GM12878 (cell line): Measurements from ENCODE around the gene PCP4L1. TPM values are rescaled to one million over a fixed set of nuclear protein-coding genes. Genes with fewer than 3 reads are reported as not detected.

Experiments used
- ATAC-seq: fragments of 200-7000 bp; cut with Tn5 transposase; 3 replicates; pipeline ENCODE4 v1.9.1; 2020; ENCODE audit warnings: mild to moderate bottlenecking, moderate library complexity
- BruUV-seq: library from RNA; stranded (reverse); fragments of 400-500 nt; replicated peaks from 2 replicates; lab custom pipeline; 2021; lab: Mats Ljungman, UMichigan
- CTCF ChIA-PET: fragments of 300-600 bp; sonication (Branson Sonifier 250); formaldehyde crosslinking; extraction: SDS; loops from one replicate; lab custom pipeline; 2021; ENCODE audit warnings: inconsistent platforms; lab: Yijun Ruan, JAX
- POLR2A ChIA-PET: fragments of 350-600 bp; formaldehyde crosslinking; extraction: SDS; loops from one replicate; lab custom pipeline; 2021; ENCODE audit warnings: inconsistent platforms; lab: Charles Lee
- RAD21 ChIA-PET: fragments of 300-600 bp; sonication (Branson Sonifier 250); formaldehyde crosslinking; loops from one replicate; lab custom pipeline; 2023; ENCODE audit warnings: antibody characterized with exemption; ENCODE audit not compliant: unreplicated experiment; lab: Charles Lee
- SMC1A ChIA-PET: fragments of 300-600 bp; sonication (Branson Sonifier 250); formaldehyde crosslinking; loops from one replicate; lab custom pipeline; 2023; ENCODE audit not compliant: unreplicated experiment, uncharacterized antibody; lab: Charles Lee
- DNase-seq: peaks from one replicate; pipeline ENCODE4 v3.0.0-alpha.2; 2011; ENCODE audit warnings: low read depth, low spot score
- FAIRE-seq: peaks from 3 replicates; lab custom pipeline; 2011; peaks lifted over from hg19 to GRCh38; lab: Jason Lieb, UNC
- H2AFZ ChIP-seq: 2 replicates; pipeline ENCODE4 v1.6.0; 2011; ENCODE audit warnings: low read depth, low read length, control low read depth; ENCODE audit not compliant: control insufficient read depth
- H3K27ac ChIP-seq: 2 replicates; pipeline ENCODE4 v1.5.1; 2011; ENCODE audit warnings: control low read depth; ENCODE audit not compliant: control insufficient read depth, insufficient read depth
- H3K27me3 ChIP-seq, 2 experiments: replicated peaks in 1 of 2; 2 replicates each; pipeline versions ENCODE4 v1.6.0 to v1.6.1; 2011; ENCODE audit warnings: low read length in 1 of 2; ENCODE audit not compliant: control insufficient read depth in 2 of 2, insufficient read depth in 2 of 2
- H3K36me3 ChIP-seq, 2 experiments: 2 replicates each; pipeline ENCODE4 v1.5.1; 2011; ENCODE audit warnings: low read length in 1 of 2; ENCODE audit not compliant: control insufficient read depth in 2 of 2, insufficient read depth in 2 of 2
- H3K4me1 ChIP-seq: 2 replicates; pipeline ENCODE4 v1.6.1; 2011; ENCODE audit warnings: mild to moderate bottlenecking, low read length, moderate library complexity, mixed read lengths; ENCODE audit not compliant: control insufficient read depth, insufficient read depth
- H3K4me2 ChIP-seq: 2 replicates; pipeline ENCODE4 v1.6.0; 2011; ENCODE audit warnings: control low read depth; ENCODE audit not compliant: control insufficient read depth, insufficient read depth
- H3K4me3 ChIP-seq: fragments of 200-600 bp; sonication (generic); 2 replicates; pipeline ENCODE4 v1.5.1; 2016
- H3K79me2 ChIP-seq: 2 replicates; pipeline ENCODE4 v1.6.0; 2011; ENCODE audit warnings: low read length; ENCODE audit not compliant: control insufficient read depth, insufficient read depth
- H3K9ac ChIP-seq: 2 replicates; pipeline ENCODE4 v1.8.0; 2011; ENCODE audit warnings: low read length, control low read depth, mixed read lengths; ENCODE audit not compliant: control insufficient read depth, insufficient read depth
- H3K9me3 ChIP-seq: replicated peaks from 3 replicates; pipeline ENCODE4 v1.5.1; 2011; ENCODE audit warnings: mild to moderate bottlenecking, low read length; ENCODE audit not compliant: control insufficient read depth, insufficient read depth
- H4K20me1 ChIP-seq: 2 replicates; pipeline ENCODE4 v1.6.0; 2011; ENCODE audit not compliant: control insufficient read depth, insufficient read depth
- BHLHE40 ChIP-seq, 2 experiments: fragments of 450-650 bp in 1 of 2; IDR thresholded peaks; 2 replicates each; pipeline ENCODE4 v1.6.1; 2011 to 2017; ENCODE audit warnings: low read depth in 2 of 2, borderline replicate concordance in 1 of 2, improper control_type of control experiment in 1 of 2, low read length in 1 of 2, mild to moderate bottlenecking in 1 of 2
- CTCF ChIP-seq, 3 experiments: IDR thresholded peaks in 2 of 3; conservative IDR thresholded peaks in 1 of 3; 2 replicates each; pipeline ENCODE4 v1.5.1; 2011; ENCODE audit warnings: low read depth in 3 of 3, low read length in 3 of 3, mild to moderate bottlenecking in 3 of 3, control low read depth in 2 of 3, moderate library complexity in 2 of 3, inconsistent platforms in 1 of 3, mixed read lengths in 1 of 3; ENCODE audit not compliant: control insufficient read depth in 2 of 3, insufficient read depth in 1 of 3; ENCODE audit errors: extremely low read depth in 1 of 3
- EGR1 ChIP-seq, 2 experiments: IDR thresholded peaks; 1 replicate in 1 of 2; 2 replicates in 1 of 2; pipeline ENCODE4 v1.6.1; 2011 to 2012; ENCODE audit warnings: low read depth in 2 of 2, low read length in 2 of 2, borderline replicate concordance in 1 of 2, mild to moderate bottlenecking in 1 of 2, moderate library complexity in 1 of 2
- MYB ChIP-seq: fragments of 150-350 bp; IDR thresholded peaks from 2 replicates; pipeline ENCODE4 v1.6.1; 2014; ENCODE audit warnings: mild to moderate bottlenecking, low read depth, low read length, borderline replicate concordance
- NR2C2 ChIP-seq: IDR thresholded peaks from 2 replicates; pipeline ENCODE4 v1.6.1; 2011; ENCODE audit warnings: borderline replicate concordance, low read depth; ENCODE audit not compliant: control insufficient read depth, insufficient read length
- RCOR1 ChIP-seq: conservative IDR thresholded peaks from 2 replicates; pipeline ENCODE4 v1.6.1; 2012; ENCODE audit warnings: low read depth, low read length, improper control_type of control experiment
- ZNF274 ChIP-seq: IDR thresholded peaks from one replicate; pipeline ENCODE4 v1.8.0; 2011; ENCODE audit not compliant: insufficient read length, insufficient read depth
- ZSCAN29 ChIP-seq: fragments of 450-650 bp; IDR thresholded peaks from 2 replicates; pipeline ENCODE4 v1.6.1; 2017; ENCODE audit warnings: mild to moderate bottlenecking, moderate library complexity
- WGBS: methylation state at CpG from one replicate; pipeline ENCODE4 v1.1.6; 2016; ENCODE audit warnings: low lambda C conversion rate; ENCODE audit not compliant: insufficient replicate concordance, insufficient coverage; ENCODE audit errors: missing lambda C conversion rate; 5-methylcytosine and 5-hydroxymethylcytosine counted together
- in situ Hi-C: fragments of 300-500 bp; cut with MboI; formaldehyde crosslinking; loops from 9 replicates; pipeline ENCODE4 v1.14.3; 2018; ENCODE audit warnings: mixed read lengths
- intact Hi-C: fragments of 100-400 bp; cut with micrococcal nuclease; formaldehyde crosslinking; loops from one replicate; pipeline ENCODE4 v1.14.2; 2022; ENCODE audit not compliant: unreplicated experiment
- polyA plus RNA-seq, 11 experiments: library from polyadenylated mRNA; depleted of rRNA in 4 of 11; unstranded in 6 of 11; stranded (reverse) in 5 of 11; fragments of >200 nt; fragmentation: Nextera tagmentation in 4 of 11; fragmentation: Illumina TruSeq in 1 of 11; extraction: Ambion mirVana in 4 of 11; extraction: Trizol in 1 of 11; gene quantifications; 1 replicate in 1 of 11; 2 replicates in 10 of 11; pipeline versions ENCODE4 v1.2.1 to v1.2.3, GENCODE V29; 2011 to 2016; ENCODE audit warnings: inconsistent platforms in 2 of 11, missing spikeins in 2 of 11, low read depth in 1 of 11
- total RNA-seq, 4 experiments: library from RNA; depleted of rRNA in 3 of 4; stranded (reverse); fragments of >200 nt in 3 of 4; fragmentation: Illumina TruSeq in 1 of 4; extraction: Trizol in 1 of 4; gene quantifications; 2 replicates each; pipeline versions ENCODE4 v1.2.1 to v1.2.3, GENCODE V29; 2013 to 2021
- TF ChIP-seq, protein P1 (sequence below): IDR thresholded peaks from 2 replicates; pipeline ENCODE4 v1.6.1; 2012; ENCODE audit warnings: low read depth, low read length, improper control_type of control experiment
- TF ChIP-seq, protein P2 (sequence below): IDR thresholded peaks from 2 replicates; pipeline ENCODE4 v1.6.1; 2012; ENCODE audit warnings: low read depth, low read length, improper control_type of control experiment
- TF ChIP-seq, protein P3 (sequence below): IDR thresholded peaks from 2 replicates; pipeline ENCODE4 v1.6.1; 2012; ENCODE audit warnings: improper control_type of control experiment, low read depth, low read length; ENCODE audit not compliant: insufficient replicate concordance

PCP4L1 gene
- total and polyA plus RNA-seq, 10 of the 15 experiments (the other 5 are each of a cell fraction or from before 2014, with no cell fraction given): 1.0 to 5.2 (median 2.8) TPM

- no peaks in the 10 kb centered on the region for H3K4me1 ChIP-seq
- ChIA-PET POLR2A (interaction anchor here (0.6 kb wide), 1 partner anchor 123 kb away, joined by 5 read pairs; no protein-coding TSS in a partner anchor), CTCF (interaction anchor here (1.0 kb wide), 1 partner anchor 26 kb away, joined by 3 read pairs; the partner anchor contains the start of gene TOMM40L), SMC1A (no interaction called here), RAD21 (no interaction called here)
- no peaks in the 10 kb centered on the region for H3K36me3 ChIP-seq
- H3K79me2 ChIP-seq: no peaks in the 10 kb centered on the region
- FAIRE-seq: no peak
- H3K27me3 ChIP-seq: no peaks in the 10 kb centered on the region
- no peak for DNase-seq
- intact Hi-C loops: no loop called here
- in situ Hi-C loops: no loop called here
- H4K20me1 ChIP-seq: no peaks in the 10 kb centered on the region
- H3K4me2 ChIP-seq: no peak overlapping the region
- H3K9ac ChIP-seq: no peak overlapping the region
- H3K4me3 ChIP-seq: no peak overlapping the region
- ATAC-seq: no peak
- no peak overlapping the region for H3K27ac ChIP-seq
- no peak overlapping the region for H2AFZ ChIP-seq
- BruUV-seq: no TSS peak
- H3K9me3 ChIP-seq: no peaks in the 10 kb centered on the region; the same call in 2 of the 3 replicates
- WGBS: 77% methylated on average over 8 of the region's 8 CpGs
- TF ChIP-seq, protein P1, sequence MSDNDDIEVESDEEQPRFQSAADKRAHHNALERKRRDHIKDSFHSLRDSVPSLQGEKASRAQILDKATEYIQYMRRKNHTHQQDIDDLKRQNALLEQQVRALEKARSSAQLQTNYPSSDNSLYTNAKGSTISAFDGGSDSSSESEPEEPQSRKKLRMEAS: no peak
- TF ChIP-seq CTCF (IDR thresholded peaks at IDR 0.05 in 2 of 3, conservative IDR thresholded peaks at IDR 0.05 in 1 of 3; ENCODE audit: control insufficient read depth in 2 of 3, extremely low read depth in 1 of 3, insufficient read depth in 1 of 3, low read depth in 3 of 3, low read length in 3 of 3) (no peak), NR2C2 (no peak), ZSCAN29 (no peak), RCOR1 (no peak), ZNF274 (no peak), BHLHE40 (IDR thresholded peaks at IDR 0.05; ENCODE audit: borderline replicate concordance in 1 of 2, low read depth in 2 of 2, low read length in 1 of 2) (no peak), EGR1 (IDR thresholded peaks at IDR 0.05; ENCODE audit: borderline replicate concordance in 1 of 2, low read depth in 2 of 2, low read length in 2 of 2) (no peak), MYB (no peak)
- TF ChIP-seq, protein P2, sequence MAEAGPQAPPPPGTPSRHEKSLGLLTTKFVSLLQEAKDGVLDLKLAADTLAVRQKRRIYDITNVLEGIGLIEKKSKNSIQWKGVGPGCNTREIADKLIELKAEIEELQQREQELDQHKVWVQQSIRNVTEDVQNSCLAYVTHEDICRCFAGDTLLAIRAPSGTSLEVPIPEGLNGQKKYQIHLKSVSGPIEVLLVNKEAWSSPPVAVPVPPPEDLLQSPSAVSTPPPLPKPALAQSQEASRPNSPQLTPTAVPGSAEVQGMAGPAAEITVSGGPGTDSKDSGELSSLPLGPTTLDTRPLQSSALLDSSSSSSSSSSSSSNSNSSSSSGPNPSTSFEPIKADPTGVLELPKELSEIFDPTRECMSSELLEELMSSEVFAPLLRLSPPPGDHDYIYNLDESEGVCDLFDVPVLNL: no peak
- TF ChIP-seq, protein P3, sequence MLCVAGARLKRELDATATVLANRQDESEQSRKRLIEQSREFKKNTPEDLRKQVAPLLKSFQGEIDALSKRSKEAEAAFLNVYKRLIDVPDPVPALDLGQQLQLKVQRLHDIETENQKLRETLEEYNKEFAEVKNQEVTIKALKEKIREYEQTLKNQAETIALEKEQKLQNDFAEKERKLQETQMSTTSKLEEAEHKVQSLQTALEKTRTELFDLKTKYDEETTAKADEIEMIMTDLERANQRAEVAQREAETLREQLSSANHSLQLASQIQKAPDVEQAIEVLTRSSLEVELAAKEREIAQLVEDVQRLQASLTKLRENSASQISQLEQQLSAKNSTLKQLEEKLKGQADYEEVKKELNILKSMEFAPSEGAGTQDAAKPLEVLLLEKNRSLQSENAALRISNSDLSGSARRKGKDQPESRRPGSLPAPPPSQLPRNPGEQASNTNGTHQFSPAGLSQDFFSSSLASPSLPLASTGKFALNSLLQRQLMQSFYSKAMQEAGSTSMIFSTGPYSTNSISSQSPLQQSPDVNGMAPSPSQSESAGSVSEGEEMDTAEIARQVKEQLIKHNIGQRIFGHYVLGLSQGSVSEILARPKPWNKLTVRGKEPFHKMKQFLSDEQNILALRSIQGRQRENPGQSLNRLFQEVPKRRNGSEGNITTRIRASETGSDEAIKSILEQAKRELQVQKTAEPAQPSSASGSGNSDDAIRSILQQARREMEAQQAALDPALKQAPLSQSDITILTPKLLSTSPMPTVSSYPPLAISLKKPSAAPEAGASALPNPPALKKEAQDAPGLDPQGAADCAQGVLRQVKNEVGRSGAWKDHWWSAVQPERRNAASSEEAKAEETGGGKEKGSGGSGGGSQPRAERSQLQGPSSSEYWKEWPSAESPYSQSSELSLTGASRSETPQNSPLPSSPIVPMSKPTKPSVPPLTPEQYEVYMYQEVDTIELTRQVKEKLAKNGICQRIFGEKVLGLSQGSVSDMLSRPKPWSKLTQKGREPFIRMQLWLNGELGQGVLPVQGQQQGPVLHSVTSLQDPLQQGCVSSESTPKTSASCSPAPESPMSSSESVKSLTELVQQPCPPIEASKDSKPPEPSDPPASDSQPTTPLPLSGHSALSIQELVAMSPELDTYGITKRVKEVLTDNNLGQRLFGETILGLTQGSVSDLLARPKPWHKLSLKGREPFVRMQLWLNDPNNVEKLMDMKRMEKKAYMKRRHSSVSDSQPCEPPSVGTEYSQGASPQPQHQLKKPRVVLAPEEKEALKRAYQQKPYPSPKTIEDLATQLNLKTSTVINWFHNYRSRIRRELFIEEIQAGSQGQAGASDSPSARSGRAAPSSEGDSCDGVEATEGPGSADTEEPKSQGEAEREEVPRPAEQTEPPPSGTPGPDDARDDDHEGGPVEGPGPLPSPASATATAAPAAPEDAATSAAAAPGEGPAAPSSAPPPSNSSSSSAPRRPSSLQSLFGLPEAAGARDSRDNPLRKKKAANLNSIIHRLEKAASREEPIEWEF: no peak
Observed at GRCh38 chr1:161251579-161251978, 7.0 kb upstream of the PCP4L1 start.
